Measurements from ENCODE around the gene MACROH2A1. TPM values are rescaled to one million over a fixed set of nuclear protein-coding genes. Genes with fewer than 3 reads are reported as not detected.

The MACROH2A1 gene
- total RNA-seq, 2 experiments from 2014 or later: 159 to 161 TPM

GRCh38 chr5:135328128-135328687 lies 70.8 kb downstream of the MACROH2A1 start:
- no peaks in the 10 kb centered on the region for H3K27me3 Mint-ChIP-seq
- DNase-seq: no peak
- peaks cover 9% of the 10 kb centered on the region for H3K4me1 Mint-ChIP-seq (ENCODE audit: low read depth)
- intact Hi-C loops (cut with micrococcal nuclease): no loop called here
- ChIA-PET CTCF (interaction anchor here (1.0 kb wide), 1 partner anchor 224 kb away, joined by 3 read pairs; no protein-coding TSS in a partner anchor), POLR2A (no interaction called here)
- peaks cover 5% of the 10 kb centered on the region for H3K36me3 Mint-ChIP-seq
- H3K4me3 Mint-ChIP-seq: no peak overlapping the region
- H3K9me3 Mint-ChIP-seq: no peaks in the 10 kb centered on the region
- no peak overlapping the region for H3K27ac Mint-ChIP-seq

GRCh38 chr5:135327429-135328127 lies 71.5 kb downstream of the MACROH2A1 start:
- Mint-ChIP-seq H3K4me1 (ENCODE audit: low read depth) (peaks cover 9% of the 10 kb centered on the region), H3K36me3 (peaks cover 3% of the 10 kb centered on the region), H3K9me3 (no peaks in the 10 kb centered on the region), H3K27me3 (no peaks in the 10 kb centered on the region), H3K27ac (no peak overlapping the region), H3K4me3 (no peak overlapping the region)
- no peak for DNase-seq
- ChIA-PET POLR2A (no interaction called here), CTCF (interaction anchor here (1.0 kb wide), 1 partner anchor 224 kb away, joined by 3 read pairs; no protein-coding TSS in a partner anchor)
- intact Hi-C loops (cut with micrococcal nuclease): no loop called here

GRCh38 chr5:135326296-135327254 lies 72.5 kb downstream of the MACROH2A1 start:
- H3K36me3 Mint-ChIP-seq: no peaks in the 10 kb centered on the region

GRCh38 chr5:135324897-135325650 lies 74.0 kb downstream of the MACROH2A1 start:
- peak; percentile 42 for DNase-seq
- Mint-ChIP-seq H3K36me3 (no peaks in the 10 kb centered on the region), H3K4me3 (no peak overlapping the region), H3K27me3 (no peaks in the 10 kb centered on the region), H3K4me1 (ENCODE audit: low read depth) (peaks cover 9% of the 10 kb centered on the region), H3K9me3 (no peaks in the 10 kb centered on the region), H3K27ac (no peak overlapping the region)
- ChIA-PET CTCF (interaction anchor here (1.0 to 1.1 kb wide), 2 partner anchors 12 to 132 kb away, joined by 3 read pairs; no protein-coding TSS in a partner anchor), POLR2A (no interaction called here)
- intact Hi-C loops (cut with micrococcal nuclease): no loop called here

More at GRCh38 chr5:135326296-135327254, 72.5 kb downstream of the MACROH2A1 start:
- Mint-ChIP-seq H3K27me3 (no peaks in the 10 kb centered on the region), H3K27ac (no peak overlapping the region), H3K9me3 (no peaks in the 10 kb centered on the region), H3K4me3 (no peak overlapping the region), H3K4me1 (ENCODE audit: low read depth) (peaks cover 9% of the 10 kb centered on the region)
- ChIA-PET POLR2A (no interaction called here), CTCF (interaction anchor here (1.1 kb wide), 1 partner anchor 13 kb away, joined by 3 read pairs; no protein-coding TSS in a partner anchor)
- no peak for DNase-seq
- intact Hi-C loops (cut with micrococcal nuclease): no loop called here

- no peaks in the 10 kb centered on the region for H3K27me3 Mint-ChIP-seq
- H3K4me3 Mint-ChIP-seq: no peak overlapping the region
- H3K27ac Mint-ChIP-seq: no peak overlapping the region
- DNase-seq: no peak
- H3K4me1 Mint-ChIP-seq (ENCODE audit: low read depth): peaks cover 9% of the 10 kb centered on the region
- H3K9me3 Mint-ChIP-seq: no peaks in the 10 kb centered on the region
- ChIA-PET CTCF (interaction anchor here (1.3 kb wide), 1 partner anchor 12 kb away, joined by 3 read pairs; no protein-coding TSS in a partner anchor), POLR2A (no interaction called here)
- H3K36me3 Mint-ChIP-seq: no peaks in the 10 kb centered on the region
- intact Hi-C loops (cut with micrococcal nuclease): no loop called here
Observed at GRCh38 chr5:135324160-135324559, 74.9 kb downstream of the MACROH2A1 start.

GRCh38 chr5:135323701-135324132 lies 75.3 kb downstream of the MACROH2A1 start:
- H3K9me3 Mint-ChIP-seq: no peaks in the 10 kb centered on the region
- no peak for DNase-seq
- ChIA-PET CTCF (interaction anchor here (1.3 kb wide), 1 partner anchor 12 kb away, joined by 3 read pairs; no protein-coding TSS in a partner anchor), POLR2A (no interaction called here)
- H3K27ac Mint-ChIP-seq: no peak overlapping the region
- intact Hi-C loops (cut with micrococcal nuclease): no loop called here
- no peaks in the 10 kb centered on the region for H3K27me3 Mint-ChIP-seq
- no peaks in the 10 kb centered on the region for H3K36me3 Mint-ChIP-seq
- no peak overlapping the region for H3K4me3 Mint-ChIP-seq
- H3K4me1 Mint-ChIP-seq (ENCODE audit: low read depth): peaks cover 9% of the 10 kb centered on the region

- CTCF ChIA-PET: interaction anchor here (1.3 kb wide), 1 partner anchor 13 kb away, joined by 3 read pairs; no protein-coding TSS in a partner anchor
- Mint-ChIP-seq H3K4me3 (no peak overlapping the region), H3K4me1 (ENCODE audit: low read depth) (peaks cover 9% of the 10 kb centered on the region), H3K27ac (no peak overlapping the region), H3K36me3 (no peaks in the 10 kb centered on the region), H3K9me3 (no peaks in the 10 kb centered on the region), H3K27me3 (no peaks in the 10 kb centered on the region)
- DNase-seq: no peak
- POLR2A ChIA-PET: no interaction called here
- intact Hi-C loops (cut with micrococcal nuclease): no loop called here
Observed at GRCh38 chr5:135323227-135323626, 75.8 kb downstream of the MACROH2A1 start.

GRCh38 chr5:135322744-135323143 lies 76.3 kb downstream of the MACROH2A1 start:
- CTCF ChIA-PET: no interaction called here

GRCh38 chr5:135322271-135322670 lies 76.8 kb downstream of the MACROH2A1 start:
- CTCF ChIA-PET: no interaction called here
- Mint-ChIP-seq H3K36me3 (no peaks in the 10 kb centered on the region), H3K4me1 (ENCODE audit: low read depth) (peaks cover 9% of the 10 kb centered on the region), H3K4me3 (no peak overlapping the region), H3K9me3 (no peaks in the 10 kb centered on the region), H3K27ac (no peak overlapping the region), H3K27me3 (no peaks in the 10 kb centered on the region)
- intact Hi-C loops (cut with micrococcal nuclease): no loop called here
- no peak for DNase-seq
- POLR2A ChIA-PET: no interaction called here

More at GRCh38 chr5:135322744-135323143, 76.3 kb downstream of the MACROH2A1 start:
- Mint-ChIP-seq H3K36me3 (no peaks in the 10 kb centered on the region), H3K4me1 (ENCODE audit: low read depth) (peaks cover 9% of the 10 kb centered on the region), H3K27ac (no peak overlapping the region), H3K4me3 (no peak overlapping the region), H3K27me3 (no peaks in the 10 kb centered on the region), H3K9me3 (no peaks in the 10 kb centered on the region)
- POLR2A ChIA-PET: no interaction called here
- DNase-seq: no peak
- intact Hi-C loops (cut with micrococcal nuclease): no loop called here

- Mint-ChIP-seq H3K4me3 (no peak overlapping the region), H3K27me3 (no peaks in the 10 kb centered on the region), H3K27ac (no peak overlapping the region), H3K36me3 (no peaks in the 10 kb centered on the region), H3K9me3 (no peaks in the 10 kb centered on the region), H3K4me1 (ENCODE audit: low read depth) (peaks cover 9% of the 10 kb centered on the region)
- CTCF ChIA-PET: no interaction called here
- POLR2A ChIA-PET: no interaction called here
- intact Hi-C loops (cut with micrococcal nuclease): no loop called here
- no peak for DNase-seq
Observed at GRCh38 chr5:135320718-135321484, 78.1 kb downstream of the MACROH2A1 start.

GRCh38 chr5:135319928-135320606 lies 79.0 kb downstream of the MACROH2A1 start:
- Mint-ChIP-seq H3K4me1 (ENCODE audit: low read depth) (peaks cover 2% of the 10 kb centered on the region), H3K9me3 (no peaks in the 10 kb centered on the region), H3K4me3 (no peak overlapping the region), H3K27me3 (no peaks in the 10 kb centered on the region), H3K27ac (no peak overlapping the region), H3K36me3 (no peaks in the 10 kb centered on the region)
- ChIA-PET POLR2A (no interaction called here), CTCF (no interaction called here)
- intact Hi-C loops (cut with micrococcal nuclease): no loop called here
- no peak for DNase-seq

Data from activated CD4-positive, alpha-beta memory T cell treated with anti-CD3 and anti-CD28 coated beads for 36 hours (primary cell).